Ramos (cell line): ENCODE measurements around the gene HRAS.

Experiments used
- in situ Hi-C: fragments of 300-500 bp; cut with MboI; formaldehyde crosslinking; loops from one replicate; pipeline ENCODE4 v1.14.3; 2022; ENCODE audit warnings: low sequenced_read_pairs; ENCODE audit not compliant: unreplicated experiment

Gene HRAS

DNA sequence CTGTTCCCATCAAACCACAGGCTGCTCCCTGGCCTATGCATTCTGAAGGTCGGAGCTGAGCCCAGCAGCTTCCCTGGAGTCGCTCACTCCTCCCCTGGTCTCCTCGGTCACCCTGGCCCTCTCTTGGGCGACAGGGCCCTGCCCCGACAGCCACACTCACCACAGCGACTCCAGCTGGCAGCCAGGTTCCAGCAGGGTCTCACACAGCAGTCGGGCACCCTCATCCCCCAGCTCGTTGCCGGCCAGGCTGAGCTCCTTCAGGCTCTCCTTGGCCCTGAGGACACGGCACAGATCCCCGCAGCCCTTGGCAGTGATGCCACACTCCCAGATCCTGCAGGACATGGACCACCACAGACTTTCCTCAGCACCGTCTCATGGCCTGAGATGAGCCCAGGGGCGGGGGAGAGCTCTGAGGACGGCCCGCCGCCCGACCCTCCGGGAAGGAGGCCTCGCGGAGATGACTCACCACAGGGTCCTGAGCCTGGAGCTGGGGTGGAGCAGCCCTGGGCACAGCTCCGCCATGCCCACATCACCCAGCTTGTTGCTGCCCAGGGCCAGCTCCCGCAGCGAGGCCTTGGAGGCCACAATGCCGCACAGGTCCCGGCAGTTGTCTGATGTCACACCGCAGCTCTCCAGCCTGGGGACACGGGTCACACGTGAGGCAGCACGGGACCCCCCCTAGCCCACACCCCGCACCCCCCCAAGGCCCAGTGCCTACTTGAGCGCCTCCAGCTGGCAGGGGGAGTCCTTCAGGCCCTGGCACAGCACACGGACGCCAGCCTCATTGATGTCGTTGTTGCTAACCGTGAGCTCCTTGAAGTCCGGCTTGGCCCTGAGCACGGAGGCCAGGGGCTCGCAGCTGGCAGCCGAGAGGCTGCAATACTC is 36.8 kb downstream of the HRAS start:
- in situ Hi-C loops = no loop called here

DNA sequence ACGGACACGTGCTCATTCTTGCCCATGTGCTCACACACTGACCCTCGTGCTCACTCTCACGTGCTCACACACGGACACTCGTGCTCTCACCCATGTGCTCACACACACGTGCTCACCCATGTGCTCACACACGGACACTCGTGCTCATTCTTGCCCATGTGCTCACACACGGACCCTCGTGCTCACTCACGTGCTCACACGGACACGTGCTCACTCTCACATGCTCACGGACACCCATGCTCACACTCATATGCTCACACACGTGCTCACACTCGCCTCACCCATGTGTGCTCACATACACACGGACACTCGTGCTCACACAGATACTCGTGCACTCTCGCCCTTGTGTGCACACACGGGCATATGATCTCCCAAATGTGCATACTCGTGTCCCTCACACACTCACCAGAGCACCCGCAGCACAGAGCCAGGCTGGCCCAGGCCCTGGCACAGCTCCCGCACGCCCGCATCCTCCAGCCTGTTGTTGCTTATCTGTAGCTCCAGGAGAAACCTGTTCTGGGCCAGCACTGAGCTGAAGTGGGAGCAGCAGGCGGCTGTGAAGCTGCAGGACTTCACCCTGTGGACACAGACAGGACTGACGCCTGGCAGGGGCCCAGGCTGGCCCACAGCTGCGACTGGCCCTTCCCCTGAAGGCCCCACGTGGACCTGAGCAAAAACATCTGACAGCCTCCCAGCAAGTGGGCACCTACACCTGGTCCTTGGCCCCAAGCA is 37.6 kb downstream of the HRAS start:
- in situ Hi-C loops = no loop called here

DNA sequence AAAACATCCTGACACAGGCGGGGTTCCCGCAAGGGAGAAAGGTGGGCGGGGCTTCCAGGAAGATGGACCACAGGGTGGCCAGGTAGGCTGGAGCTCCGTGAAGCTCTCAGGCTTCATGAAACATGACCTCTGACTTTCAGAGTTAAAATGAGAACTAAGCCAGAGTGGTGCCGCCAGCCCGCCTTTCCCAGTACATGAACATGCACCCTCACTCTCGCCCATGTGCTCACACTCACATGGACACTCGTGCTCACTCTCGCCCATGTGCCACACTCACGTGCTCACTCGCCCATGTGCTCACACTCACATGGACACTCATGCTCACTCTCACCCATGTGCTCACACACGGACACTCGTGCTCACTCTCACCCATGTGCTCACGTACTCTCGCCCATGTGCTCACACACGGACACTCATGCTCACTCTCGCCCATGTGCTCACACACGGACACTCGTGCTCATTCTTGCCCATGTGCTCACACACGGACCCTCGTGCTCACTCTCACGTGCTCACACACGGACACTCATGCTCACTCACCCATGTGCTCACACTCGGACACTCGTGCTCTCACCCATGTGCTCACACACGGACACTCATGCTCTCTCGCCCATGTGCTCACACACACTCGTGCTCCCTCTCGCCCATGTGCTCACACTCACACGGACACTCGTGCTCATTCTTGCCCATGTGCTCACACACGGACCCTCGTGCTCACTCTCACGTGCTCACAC is 38.4 kb downstream of the HRAS start:
- in situ Hi-C loops = no loop called here

DNA sequence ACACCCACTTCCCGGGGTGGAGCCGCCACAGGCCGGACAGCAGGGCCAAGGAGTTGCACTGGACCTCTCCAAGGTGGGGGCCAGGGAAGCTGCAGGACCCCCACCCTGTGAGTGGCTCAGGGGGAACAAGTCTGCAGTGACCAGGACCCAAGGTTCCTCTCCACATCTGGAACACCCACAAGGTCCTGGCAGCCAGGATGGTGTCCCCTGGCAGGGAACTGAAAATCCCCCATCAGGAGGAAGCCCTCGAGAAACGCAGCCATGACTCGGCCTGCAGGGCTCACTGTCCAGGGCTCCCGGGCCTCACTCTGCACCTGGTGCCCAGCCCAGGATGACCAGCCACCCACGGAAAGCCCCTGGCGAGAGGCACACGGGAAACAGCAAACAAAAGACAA is 39.8 kb downstream of the HRAS start:
- in situ Hi-C loops = no loop called here

DNA sequence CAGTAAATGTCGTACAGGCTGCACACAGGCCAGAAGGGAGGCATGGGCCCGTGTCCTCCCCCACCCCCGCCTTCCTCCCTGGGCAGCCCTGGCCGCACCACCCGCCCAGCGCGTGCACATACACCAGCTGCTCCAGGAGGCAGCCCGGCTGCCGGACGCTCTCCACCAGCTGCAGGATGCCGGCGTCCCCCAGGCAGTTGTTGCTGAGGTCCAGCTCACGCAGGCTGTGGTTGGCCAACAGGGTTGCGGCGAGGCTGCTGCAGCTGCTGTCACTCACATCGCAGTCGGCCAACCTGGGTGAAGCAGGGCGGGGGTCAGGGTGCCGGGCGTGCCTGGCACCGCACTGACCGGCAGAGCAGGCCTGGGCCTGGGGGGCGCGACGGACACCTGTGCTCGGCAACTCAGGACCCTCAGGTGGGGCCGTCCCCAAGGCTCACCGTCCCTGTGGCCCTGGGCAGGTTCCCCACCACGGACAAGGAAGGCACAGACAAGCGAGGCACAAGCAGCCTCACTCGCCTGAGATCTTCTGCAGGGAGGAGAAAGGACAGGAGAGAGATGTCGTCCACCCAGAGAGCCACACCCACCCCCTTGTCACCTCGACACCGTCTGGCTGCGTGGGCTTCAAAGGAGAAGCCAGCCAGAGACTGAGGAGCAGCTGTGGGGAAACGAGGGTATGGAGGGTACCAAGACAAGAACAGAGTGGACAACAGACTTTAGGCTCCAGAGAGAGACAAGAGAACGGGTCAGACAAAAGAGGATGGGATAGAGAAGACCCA is 40.4 kb downstream of the HRAS start:
- in situ Hi-C loops = no loop called here

- in situ Hi-C loops = no loop called here
Observed at GRCh38 chr11:492427-493226, 42.7 kb downstream of the HRAS start.

GRCh38 chr11:491358-491757 is 44.0 kb downstream of the HRAS start:
- in situ Hi-C loops = no loop called here

- in situ Hi-C loops = no loop called here
Observed at GRCh38 chr11:490930-491260, 44.5 kb downstream of the HRAS start.

GRCh38 chr11:490186-490929 is 45.0 kb downstream of the HRAS start:
- in situ Hi-C loops = no loop called here

DNA sequence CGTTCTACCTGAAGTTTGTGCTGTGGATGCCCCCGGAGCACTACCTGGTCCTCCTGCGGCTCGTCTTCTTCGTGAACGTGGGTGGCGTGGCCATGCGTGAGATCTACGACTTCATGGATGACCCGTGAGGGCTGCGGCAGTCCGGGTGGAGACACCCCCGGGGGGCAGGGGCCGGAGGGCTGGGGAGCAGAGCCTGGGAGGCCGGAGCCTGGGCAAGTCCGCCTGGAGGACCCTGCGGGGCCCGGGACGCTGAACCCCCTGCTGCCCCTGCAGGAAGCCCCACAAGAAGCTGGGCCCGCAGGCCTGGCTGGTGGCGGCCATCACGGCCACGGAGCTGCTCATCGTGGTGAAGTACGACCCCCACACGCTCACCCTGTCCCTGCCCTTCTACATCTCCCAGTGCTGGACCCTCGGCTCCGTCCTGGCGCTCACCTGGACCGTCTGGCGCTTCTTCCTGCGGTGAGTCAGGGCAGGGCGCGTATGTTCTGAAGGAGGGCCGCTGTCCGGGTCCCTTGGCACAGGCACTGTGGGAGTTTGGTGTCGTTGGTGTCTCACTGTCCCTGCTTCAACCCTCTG is 45.7 kb downstream of the HRAS start:
- in situ Hi-C loops = no loop called here

DNA sequence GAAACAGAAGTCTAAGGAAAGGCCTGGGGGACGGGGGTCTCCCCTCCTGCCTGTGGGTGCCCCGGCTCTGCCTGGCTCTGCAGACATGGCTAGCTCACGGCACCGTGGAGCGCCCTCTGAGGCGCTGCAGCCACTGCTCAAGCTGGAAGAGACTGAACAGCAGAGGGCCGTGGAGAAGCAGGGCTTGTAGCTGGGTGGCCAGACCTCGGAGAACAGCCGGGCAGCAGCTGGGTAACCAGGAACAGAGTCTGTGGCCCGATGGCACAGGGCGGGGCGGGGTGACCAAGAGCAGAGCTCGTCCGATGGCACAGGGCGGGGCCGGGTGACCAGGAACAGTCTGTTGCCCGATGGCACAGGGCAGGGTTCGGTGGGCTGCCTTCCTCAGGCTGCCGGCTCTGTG is 46.4 kb downstream of the HRAS start:
- in situ Hi-C loops = no loop called here

GRCh38 chr11:488579-488978 is 46.8 kb downstream of the HRAS start:
- in situ Hi-C loops = no loop called here

DNA sequence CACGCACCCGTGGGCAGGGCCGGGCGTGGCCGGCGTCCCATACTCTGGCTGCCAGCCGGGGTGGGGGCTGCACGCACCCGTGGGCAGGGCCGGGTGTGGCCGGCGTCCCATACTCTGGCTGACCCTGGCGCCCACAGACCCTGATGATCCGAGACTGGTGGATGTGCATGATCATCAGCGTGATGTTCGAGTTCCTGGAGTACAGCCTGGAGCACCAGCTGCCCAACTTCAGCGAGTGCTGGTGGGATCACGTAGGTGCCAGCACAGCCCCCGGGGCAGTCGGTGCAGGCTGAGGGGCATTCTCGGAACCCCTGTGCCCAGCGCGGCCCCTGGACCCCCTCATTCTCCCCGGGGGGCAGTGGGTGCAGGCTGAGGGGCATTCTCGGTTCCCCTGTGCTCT is 47.3 kb downstream of the HRAS start:
- in situ Hi-C loops = no loop called here

DNA sequence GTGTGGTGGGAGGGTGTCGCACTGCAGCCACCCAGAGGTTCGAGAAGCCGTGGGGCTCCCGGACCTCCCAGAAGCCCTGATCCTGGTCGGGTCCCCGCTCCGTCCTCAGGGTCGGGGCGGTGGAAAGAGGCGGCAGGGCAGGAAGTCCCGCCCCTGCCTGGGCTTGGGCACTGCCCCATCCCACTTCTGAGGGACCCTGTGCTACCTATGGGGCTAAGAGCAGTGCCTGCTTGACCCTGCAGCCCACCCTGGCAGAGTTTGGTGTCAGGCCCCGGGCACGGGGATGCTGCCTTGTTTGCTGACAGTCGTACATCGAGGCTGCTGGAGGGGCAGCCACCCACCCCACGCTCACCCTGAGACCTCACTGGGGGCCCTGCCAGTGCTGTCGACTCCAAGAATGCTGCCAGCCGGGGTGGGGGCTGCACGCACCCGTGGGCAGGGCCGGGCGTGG is 47.8 kb downstream of the HRAS start:
- in situ Hi-C loops = no loop called here

GRCh38 chr11:486189-486588 is 49.2 kb downstream of the HRAS start:
- in situ Hi-C loops = no loop called here

- in situ Hi-C loops = no loop called here
Observed at GRCh38 chr11:484616-485015, 50.8 kb downstream of the HRAS start.
